Testis (tissue), 2 donors: ENCODE measurements around the gene UNK.

Experiments
- CTCF ChIP-seq, 3 experiments: fragments of 450-650 bp in 2 of 3; fragments of 200-600 bp in 1 of 3; sonication (generic) in 1 of 3; IDR thresholded peaks; one replicate each; pipeline ENCODE4 v1.5.1; 2016 to 2019; ENCODE audit warnings: antibody characterized with exemption in 3 of 3, mild to moderate bottlenecking in 2 of 3, moderate library complexity in 1 of 3
- POLR2A ChIP-seq: fragments of 450-650 bp; IDR thresholded peaks from one replicate; pipeline ENCODE4 v1.6.1; 2017; ENCODE audit warnings: antibody characterized with exemption, mild to moderate bottlenecking, moderate library complexity

- TF ChIP-seq CTCF (IDR thresholded peaks at IDR 0.05) (no peak), POLR2A (no peak)
These were observed 38.2 kb downstream of the UNK start for GRCh38 chr17:75822800-75823166.
